Measurements from ENCODE around the gene CSF2. TPM values are rescaled to one million over a fixed set of nuclear protein-coding genes. Genes with fewer than 3 reads are reported as not detected.

Gene CSF2
- total RNA-seq, 1 donor from 2014 or later = not detected

- peak; percentile 15 for DNase-seq (ENCODE audit: low spot score)
Observed at GRCh38 chr5:132054697-132055440, 18.7 kb upstream of the CSF2 start.

DNA sequence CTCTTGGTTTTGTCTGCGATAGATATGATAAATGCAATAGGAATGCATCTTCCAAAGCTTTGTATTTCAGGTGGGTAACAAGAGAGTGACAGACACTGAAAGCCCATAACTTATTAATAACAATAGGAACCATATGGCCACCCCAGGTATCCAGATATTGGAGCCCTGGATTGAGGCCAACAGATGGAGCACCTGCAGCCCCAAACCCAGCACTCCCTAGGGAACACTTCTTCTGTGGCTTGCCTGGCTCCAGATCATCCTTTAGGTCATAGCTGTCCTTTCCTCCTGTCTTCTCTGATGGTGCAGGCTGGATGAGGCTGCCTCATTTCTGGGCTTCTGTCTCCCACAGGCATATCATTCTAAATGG lies 18.2 kb upstream of the CSF2 start:
- peak; percentile 26 for DNase-seq (ENCODE audit: low spot score)
- no peak for ATAC-seq

More at GRCh38 chr5:132054697-132055440, 18.7 kb upstream of the CSF2 start:
- ATAC-seq = no peak

DNA sequence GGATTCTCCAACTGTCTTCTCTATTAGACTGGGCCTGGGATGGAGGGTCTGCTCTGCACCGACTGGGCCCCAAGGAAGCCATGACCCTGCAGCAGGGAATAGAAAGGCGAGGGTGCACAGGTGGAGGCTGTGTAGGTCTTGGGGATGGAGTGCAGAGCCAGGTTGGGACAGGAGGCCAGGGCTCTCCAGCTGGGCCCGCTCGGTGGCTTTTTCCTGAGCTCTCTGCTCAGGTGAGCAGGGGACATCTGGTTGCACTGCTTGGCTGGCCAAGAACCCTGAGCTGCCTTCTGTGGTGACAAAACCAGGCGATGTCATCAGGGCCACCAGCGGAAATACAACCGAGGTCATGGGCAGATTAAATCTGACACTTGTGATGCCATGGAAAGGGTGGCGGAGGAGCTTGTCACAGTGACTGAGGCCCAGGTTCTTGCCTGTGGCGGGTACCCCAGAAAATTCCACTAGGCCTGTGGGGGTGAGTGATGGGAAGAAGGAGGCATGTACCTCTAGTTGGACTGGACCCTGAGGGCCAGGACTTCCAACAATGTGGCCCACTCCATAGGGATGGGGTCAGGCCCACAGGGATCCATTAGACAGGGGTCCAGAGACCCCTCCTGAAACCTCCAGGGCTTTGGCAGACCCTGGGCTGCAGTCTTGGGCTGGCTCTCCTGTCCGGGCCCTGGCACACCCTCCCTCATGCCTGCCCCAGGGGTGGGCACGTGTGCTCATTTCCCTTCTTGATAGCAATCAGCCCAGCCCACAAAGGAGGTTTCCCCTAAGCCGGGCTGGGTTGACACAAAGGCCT lies 17.6 kb upstream of the CSF2 start:
- ATAC-seq = no peak
- peak; percentile 22 for DNase-seq (ENCODE audit: low spot score)

GRCh38 chr5:132056610-132057497 lies 16.7 kb upstream of the CSF2 start:
- ATAC-seq = no peak
- peak; percentile 31 for DNase-seq (ENCODE audit: low spot score)

GRCh38 chr5:132057498-132058255 lies 15.9 kb upstream of the CSF2 start:
- DNase-seq (ENCODE audit: low spot score) (peak; percentile 32), ATAC-seq (no peak)

DNA sequence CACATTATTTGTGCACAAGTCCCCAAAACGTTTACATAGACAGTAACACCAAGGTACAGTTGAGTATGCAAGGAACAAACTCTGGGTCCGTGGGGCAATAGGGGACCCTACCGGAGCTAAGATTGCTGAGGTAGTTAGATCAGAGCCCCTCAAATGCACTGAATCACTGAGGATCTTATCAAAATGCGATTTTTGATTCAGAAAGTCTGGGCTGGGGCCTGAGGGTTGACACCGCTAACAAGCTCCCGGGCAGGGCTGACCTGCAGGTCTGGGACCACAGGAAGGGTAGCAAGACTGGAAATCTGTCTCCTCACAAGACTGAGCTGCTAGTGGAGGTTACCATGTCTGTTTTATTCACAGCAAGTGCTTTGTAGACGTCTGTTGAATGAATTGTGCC lies 14.9 kb upstream of the CSF2 start:
- DNase-seq (ENCODE audit: low spot score) (no peak), ATAC-seq (no peak)

DNA sequence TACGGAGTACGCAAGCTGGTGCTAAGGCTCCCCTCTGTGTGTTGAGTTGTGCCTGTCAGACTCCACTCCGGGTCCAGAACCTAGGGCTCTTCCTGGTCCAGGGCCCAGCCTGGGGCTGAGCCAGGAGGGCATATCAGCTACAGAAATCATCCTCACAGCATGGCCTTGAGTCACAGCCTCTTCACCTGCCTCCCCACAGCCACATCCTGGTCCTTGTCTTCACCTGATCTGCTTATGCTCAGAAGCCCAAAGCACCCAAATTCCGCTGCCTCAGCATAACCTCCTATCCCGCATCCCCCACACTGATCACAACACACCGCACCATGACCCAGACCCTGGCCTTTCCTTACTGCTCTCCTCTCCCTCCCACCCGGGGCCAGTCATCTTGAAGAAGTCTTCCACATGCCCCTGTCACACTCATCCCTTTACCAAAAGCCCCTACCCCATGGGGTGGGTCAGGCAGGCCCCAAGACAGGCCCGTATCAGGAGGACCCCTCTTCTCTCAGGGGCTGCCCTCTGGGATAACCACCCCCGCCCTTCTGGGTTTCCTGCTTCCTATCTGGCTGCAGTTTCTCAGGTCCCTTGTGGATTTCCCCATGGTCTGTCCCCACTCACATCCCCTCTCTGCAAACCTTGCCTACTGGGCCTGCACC lies 14.4 kb upstream of the CSF2 start:
- DNase-seq (ENCODE audit: low spot score) (peak; percentile 31), ATAC-seq (no peak)

GRCh38 chr5:132059696-132060500 lies 13.7 kb upstream of the CSF2 start:
- ATAC-seq (no peak), DNase-seq (ENCODE audit: low spot score) (peak; percentile 31)

- DNase-seq (ENCODE audit: low spot score) = peak; percentile 30
- ATAC-seq = no peak
Observed at GRCh38 chr5:132060501-132061161, 13.0 kb upstream of the CSF2 start, which contains the start of gene IL3. Gene IL3, plus strand, starts transcription at chr5:132060655. Its CDS starts 52 bp downstream, at chr5:132060707.

DNA sequence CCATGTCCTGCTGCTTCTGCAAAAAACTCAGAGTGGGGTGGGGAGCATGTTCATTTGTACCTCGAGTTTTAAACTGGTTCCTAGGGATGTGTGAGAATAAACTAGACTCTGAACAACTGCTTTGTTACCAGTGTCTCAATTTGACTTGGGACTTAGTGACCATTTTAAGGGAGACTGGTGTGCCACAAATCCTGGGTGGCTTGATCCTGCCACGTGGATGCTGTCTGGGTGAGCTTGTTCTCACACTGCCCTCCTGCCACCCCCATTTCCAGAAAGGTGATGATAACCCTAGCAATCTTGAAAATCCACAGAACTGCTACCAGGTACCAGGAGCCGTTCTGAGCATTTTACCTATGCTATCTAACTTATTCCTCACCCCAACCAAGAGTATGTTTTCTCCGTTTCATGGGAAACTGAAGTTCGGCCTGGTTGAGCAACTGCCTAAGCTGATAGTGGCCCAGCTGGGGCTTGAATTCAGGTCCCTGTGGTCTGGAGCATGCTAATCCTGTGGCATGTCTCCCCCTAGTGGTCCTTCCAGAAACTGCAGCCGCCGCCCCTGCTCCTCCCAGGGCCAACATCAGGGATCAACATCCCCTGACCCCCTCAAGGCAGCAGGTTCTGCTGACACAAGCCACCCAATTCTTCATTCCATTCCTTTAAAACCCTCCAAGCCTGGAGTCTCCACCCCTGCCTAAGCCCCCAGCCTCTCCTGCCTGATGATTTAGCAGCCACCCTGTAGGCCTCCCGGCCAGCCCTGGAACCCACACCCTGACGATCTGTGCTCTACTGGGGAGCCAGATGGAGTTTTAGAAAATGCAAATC lies 10.3 kb upstream of the CSF2 start:
- DNase-seq (ENCODE audit: low spot score) (peak; percentile 69), ATAC-seq (peak; percentile 88)

- no peak for DNase-seq (ENCODE audit: low spot score)
- no peak for ATAC-seq
Observed at GRCh38 chr5:132064140-132064539, 9.4 kb upstream of the CSF2 start.

- peak; percentile 63 for DNase-seq (ENCODE audit: low spot score)
- ATAC-seq = peak; percentile 82
Observed at GRCh38 chr5:132064738-132065331, 8.8 kb upstream of the CSF2 start.

GRCh38 chr5:132065351-132065937 lies 8.1 kb upstream of the CSF2 start:
- DNase-seq (ENCODE audit: low spot score) (no peak), ATAC-seq (peak; percentile 41)

DNA sequence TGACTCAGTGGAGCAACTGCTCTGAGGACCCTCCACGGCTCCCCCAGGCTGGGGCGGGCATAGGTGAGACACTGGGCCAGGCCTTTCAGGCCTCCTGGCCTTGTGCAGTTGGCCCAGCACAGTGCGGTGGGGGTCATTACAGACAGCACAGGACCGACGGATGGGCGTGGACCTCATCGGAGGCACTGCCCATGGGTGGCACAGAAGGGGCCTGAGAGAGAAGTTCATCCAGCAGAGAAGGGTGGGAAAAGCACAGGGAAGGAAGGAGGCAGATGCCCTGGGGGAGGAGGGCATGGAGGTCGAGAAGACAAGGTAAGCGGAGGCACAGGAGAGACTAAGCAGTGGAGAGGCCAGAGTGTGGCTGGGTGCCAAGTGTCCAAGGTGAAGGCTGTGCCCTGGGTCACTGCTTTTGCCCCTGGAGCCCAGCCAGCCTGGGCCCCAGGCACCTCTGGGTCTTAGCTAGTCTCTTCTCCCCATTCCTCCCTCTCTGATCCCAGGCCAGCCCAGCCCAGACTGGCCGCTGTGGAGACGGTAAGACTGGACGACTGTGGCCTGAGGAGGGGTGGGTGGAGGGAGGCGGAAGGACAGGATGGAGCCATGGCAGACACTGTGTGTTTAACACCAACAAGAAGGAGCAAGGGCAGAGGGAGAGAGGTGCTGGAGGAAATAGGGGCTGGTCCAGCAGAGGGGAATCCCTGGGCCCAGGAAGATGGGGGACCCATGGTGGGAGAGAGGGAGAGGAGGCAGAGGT lies 7.5 kb upstream of the CSF2 start:
- ATAC-seq = no peak
- no peak for DNase-seq (ENCODE audit: low spot score)

DNA sequence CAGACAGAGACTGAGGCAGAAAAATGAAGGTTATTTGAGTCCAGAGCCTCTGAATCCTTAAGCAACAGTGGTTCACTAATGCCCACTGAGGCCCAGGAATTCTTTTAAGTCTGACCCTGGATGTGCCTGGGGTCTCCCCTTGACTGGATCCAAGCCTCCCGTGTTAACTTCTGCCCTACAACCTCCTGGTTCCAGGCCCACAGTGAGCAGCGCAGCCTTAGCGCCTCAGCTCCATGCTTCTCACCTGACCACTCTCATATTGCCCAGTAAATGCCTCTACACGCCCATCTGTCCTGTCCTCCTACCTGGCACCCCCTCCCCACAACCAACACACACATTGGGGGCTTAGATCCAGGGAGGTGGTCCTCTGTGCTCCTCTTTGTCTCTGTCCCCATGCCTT lies 6.7 kb upstream of the CSF2 start:
- DNase-seq (ENCODE audit: low spot score) = no peak
- ATAC-seq = no peak

DNA sequence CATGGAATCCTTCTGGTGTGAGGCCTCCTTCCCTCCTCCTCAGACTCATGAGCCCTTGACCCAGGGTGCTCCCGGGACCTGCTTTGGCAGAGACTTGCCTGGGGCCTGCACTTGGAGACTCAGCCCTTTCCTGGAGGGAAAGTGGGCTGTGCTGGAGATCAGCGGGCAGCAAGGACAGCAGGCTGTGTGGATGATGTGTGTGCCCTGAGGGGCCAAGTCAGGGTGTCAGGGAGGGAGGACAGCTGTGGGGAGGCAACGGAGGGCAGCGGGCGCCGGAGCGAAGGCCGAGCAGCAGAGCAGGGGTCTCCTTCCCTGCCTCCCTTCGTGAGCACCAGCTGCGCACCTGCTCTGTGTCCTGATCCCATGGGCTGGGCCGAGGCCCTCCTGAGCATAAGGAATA lies 6.1 kb upstream of the CSF2 start:
- no peak for DNase-seq (ENCODE audit: low spot score)
- ATAC-seq = no peak
